Mononuclear cell (primary cell): ENCODE data around the gene SLC16A10. TPM values are rescaled to one million over a fixed set of nuclear protein-coding genes. Genes with fewer than 3 reads are reported as not detected.
"Not testable (repeated sequence)": the region's sequence is repeated elsewhere in the genome, so short reads cannot be mapped to it uniquely, and the experiment has no call there.

ENCODE experiments used
- H3K27me3 ChIP-seq: 2 replicates; pipeline ENCODE4 v1.6.0; 2011; ENCODE audit warnings: low read length, control low read depth; ENCODE audit not compliant: insufficient read depth
- H3K4me1 ChIP-seq: 2 replicates; pipeline ENCODE4 v1.5.1; 2011; ENCODE audit warnings: mild to moderate bottlenecking, low read length, control low read depth; ENCODE audit not compliant: insufficient read depth
- H3K4me3 ChIP-seq: 2 replicates; pipeline ENCODE4 v1.5.1; 2011; ENCODE audit warnings: mild to moderate bottlenecking, low read length, moderate library complexity
- H3K9me3 ChIP-seq: 2 replicates; pipeline ENCODE4 v1.5.1; 2011; ENCODE audit warnings: low read depth, mild to moderate bottlenecking, control low read depth, low read length
- total RNA-seq: library from RNA; depleted of rRNA; stranded (reverse); fragments of >200 nt; gene quantifications from one replicate; pipeline ENCODE4 v1.2.3, GENCODE V29; 2012

Gene SLC16A10
- total RNA-seq, 1 donor = 11.2 TPM

DNA sequence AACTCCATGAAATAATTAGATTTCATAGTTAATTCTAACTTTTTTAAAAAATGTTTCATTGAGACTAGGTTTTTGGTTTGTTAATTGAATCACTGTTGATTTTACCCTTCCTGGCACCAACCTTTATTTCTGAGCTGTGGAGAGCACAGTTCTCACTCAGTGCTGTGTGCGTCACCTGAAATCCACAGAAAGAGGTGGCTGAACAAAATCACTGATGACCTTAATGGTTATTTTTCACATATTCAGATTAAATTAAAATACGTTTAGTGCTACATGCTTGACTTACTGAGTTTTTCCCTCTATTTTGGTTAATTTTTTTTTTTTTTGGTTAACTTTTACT is 89.4 kb downstream of the SLC16A10 start:
- no peaks in the 10 kb centered on the region for H3K4me1 ChIP-seq

DNA sequence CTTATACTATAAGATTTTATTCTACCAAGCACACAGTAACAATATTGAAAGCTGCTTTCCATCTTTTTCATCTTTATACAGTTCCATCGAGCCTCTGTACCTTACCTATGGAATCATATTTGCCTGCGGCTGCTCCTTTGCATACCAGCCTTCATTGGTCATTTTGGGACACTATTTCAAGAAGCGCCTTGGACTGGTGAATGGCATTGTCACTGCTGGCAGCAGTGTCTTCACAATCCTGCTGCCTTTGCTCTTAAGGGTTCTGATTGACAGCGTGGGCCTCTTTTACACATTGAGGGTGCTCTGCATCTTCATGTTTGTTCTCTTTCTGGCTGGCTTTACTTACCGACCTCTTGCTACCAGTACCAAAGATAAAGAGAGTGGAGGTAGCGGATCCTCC is 89.8 kb downstream of the SLC16A10 start:
- Histone ChIP-seq H3K4me3 (no peak overlapping the region), H3K9me3 (no peaks in the 10 kb centered on the region), H3K4me1 (no peaks in the 10 kb centered on the region), H3K27me3 (no peaks in the 10 kb centered on the region)

More for the DNA sequence above, 89.4 kb downstream of the SLC16A10 start:
- Histone ChIP-seq H3K4me3 (no peak overlapping the region), H3K9me3 (no peaks in the 10 kb centered on the region), H3K27me3 (no peaks in the 10 kb centered on the region)

DNA sequence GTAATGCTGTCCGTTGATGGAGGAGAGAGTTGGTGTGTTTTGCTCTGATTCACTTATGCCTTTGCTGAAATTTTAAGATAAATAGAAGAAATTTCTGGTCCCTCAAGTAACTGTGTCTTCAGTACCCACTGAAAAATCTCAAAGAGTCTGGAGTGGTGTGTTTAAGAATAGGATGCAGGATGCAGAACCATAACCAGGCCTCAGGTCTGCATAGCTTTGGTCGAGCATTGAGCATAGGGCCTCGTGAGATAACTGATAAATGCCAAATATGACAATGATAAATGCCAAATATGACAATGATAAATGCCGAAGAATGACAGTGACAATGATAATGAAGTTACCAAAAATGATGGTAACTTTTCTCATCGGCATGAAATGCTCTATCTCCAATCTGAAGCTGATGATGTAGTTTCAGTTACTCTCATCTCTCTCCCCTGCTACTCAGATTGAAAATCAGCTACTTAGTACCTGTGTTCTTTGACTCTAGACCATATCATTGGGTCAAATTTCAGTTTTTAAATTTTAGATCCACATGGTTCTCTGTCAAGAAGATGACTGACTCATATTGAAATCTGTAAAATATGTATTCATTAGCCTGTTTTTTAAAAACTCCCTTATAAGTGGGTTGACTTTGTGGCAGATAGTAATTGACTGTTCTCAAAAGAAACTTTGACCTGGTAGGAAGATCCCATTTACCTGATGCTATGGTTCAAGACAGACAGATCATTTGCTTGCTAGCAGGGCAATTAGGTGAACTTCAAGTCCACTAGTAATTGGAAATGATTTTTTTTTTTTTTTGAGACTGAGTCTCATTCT is 96.6 kb downstream of the SLC16A10 start:
- Histone ChIP-seq H3K9me3 (no peaks in the 10 kb centered on the region), H3K27me3 (no peaks in the 10 kb centered on the region), H3K4me3 (no peak overlapping the region), H3K4me1 (no peaks in the 10 kb centered on the region)

DNA sequence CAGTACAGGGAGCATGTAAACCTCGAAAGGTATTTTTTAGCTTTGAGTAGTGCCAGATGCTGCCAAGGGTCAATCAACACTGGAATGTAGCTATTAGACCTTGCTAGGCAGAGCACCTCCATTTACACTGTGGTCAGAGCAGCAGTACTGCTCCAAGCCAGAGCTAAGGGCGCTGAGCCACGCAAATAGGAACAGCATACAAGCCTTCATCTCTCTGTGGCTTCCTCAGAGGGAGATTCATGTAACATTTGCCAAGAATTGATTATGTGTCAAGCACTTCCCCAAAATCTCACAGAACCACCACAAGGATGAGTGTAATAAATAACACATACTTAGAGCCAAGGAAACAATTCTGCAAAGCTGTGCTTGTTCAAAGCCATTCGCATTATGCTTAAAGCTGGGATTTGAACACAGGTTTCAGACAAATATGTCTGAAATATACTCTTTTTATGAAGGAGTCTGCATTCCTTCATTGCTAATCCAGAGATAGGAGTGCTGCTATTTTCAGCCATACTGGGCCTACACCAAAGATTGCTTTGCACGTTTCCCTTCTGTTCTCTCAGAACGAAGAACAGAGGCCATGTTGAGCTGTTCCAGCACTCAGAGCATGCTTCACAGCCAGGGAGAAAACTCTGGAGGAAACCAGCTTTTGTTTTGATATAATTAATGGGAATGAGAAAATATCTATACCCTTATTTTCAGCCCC is 97.7 kb downstream of the SLC16A10 start:
- no peak overlapping the region for H3K4me3 ChIP-seq
- no peaks in the 10 kb centered on the region for H3K4me1 ChIP-seq
- H3K9me3 ChIP-seq = no peaks in the 10 kb centered on the region
- H3K27me3 ChIP-seq = no peaks in the 10 kb centered on the region

DNA sequence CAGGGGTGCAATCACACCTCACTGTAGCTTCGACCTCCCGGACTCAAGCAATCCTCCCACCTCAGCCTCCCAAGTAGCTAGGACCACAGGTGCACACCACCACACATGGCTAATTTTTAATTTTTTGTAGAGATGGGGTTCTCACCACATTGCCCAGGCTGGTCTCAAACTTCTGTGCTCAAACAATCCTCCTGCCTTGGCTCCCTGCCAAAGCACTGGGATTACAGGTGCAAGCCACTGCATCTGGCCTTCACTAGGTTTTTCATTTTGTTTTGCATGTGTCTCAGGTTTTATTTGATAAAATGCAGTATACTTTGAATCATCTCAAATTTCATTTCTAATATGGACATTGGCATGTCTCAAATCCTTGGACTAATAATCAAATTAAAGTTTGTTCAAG is 98.7 kb downstream of the SLC16A10 start:
- Histone ChIP-seq H3K4me3 (no peak overlapping the region), H3K4me1 (no peaks in the 10 kb centered on the region), H3K9me3 (no peaks in the 10 kb centered on the region), H3K27me3 (no peaks in the 10 kb centered on the region)

DNA sequence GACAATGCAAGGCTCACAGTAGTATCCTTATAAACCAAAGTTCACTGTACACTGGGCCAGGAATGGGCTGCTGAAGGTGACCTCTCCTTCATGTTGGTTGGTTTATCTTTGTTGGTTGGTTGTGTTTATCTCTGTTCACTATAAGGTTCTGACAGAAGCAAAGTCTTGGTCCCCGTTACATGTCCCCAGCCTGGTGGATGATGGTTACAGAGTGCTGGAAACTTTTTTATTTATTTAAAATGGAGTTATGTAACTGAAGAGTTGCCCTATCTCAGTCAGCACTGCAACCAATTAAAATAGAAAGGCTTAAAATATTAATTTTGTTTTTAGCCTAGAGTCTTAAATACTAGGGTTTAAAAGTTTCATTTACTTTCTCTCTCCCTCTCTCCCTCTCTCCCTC is 100.6 kb downstream of the SLC16A10 start:
- no peaks in the 10 kb centered on the region for H3K9me3 ChIP-seq
- no peaks in the 10 kb centered on the region for H3K4me1 ChIP-seq
- no peak overlapping the region for H3K4me3 ChIP-seq
- H3K27me3 ChIP-seq = no peaks in the 10 kb centered on the region

DNA sequence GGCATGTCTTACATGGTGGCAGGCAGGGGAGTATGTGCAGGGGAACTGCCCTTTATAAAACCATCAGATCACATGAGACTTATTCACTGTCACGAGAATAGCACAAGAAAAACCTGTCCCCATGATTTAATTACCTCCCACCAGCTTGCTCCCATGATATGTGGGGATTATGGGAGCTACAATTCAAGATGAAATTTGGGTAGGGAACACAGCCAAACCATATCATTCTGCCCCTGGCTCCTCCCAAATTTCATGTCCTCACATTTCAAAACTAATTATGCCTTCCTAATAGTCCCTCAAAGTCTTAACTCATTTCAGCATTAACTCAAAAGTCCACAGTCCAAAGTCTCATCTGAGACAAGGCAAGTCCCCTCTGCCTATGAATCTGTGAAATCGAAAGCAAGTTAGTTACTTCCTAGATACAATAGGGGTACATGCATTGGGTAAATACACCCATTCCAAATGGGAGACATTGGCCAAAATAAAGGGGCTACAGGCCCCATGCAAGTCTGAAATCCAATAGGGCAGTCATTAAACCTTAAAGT is 102.4 kb downstream of the SLC16A10 start:
- H3K9me3 ChIP-seq, H3K4me3 ChIP-seq, H3K27me3 ChIP-seq: not testable (repeated sequence)

DNA sequence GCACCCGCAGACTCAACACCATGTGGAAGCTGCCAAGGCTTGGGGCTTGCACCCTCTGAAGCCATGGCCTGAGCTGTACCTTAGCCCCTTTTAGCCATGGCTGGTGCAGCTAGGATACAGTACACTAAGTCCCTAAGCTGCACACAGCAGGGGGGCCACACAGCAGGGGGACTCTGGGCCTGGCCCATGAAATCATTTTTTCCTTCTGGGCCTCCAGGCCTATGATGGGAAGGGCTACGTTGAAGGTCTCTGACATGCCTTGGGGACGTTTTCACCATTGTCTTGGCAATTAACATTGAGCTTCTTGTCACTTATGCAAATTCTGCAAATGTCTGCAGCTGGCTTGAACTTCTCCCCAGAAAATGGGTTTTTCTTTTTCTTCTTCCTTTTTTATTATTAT is 103.3 kb downstream of the SLC16A10 start:
- Histone ChIP-seq H3K4me1 (no peaks in the 10 kb centered on the region), H3K9me3 (no peaks in the 10 kb centered on the region), H3K4me3 (no peak overlapping the region), H3K27me3 (no peaks in the 10 kb centered on the region)

More for the DNA sequence above, 102.4 kb downstream of the SLC16A10 start:
- H3K4me1 ChIP-seq = not testable (repeated sequence)

DNA sequence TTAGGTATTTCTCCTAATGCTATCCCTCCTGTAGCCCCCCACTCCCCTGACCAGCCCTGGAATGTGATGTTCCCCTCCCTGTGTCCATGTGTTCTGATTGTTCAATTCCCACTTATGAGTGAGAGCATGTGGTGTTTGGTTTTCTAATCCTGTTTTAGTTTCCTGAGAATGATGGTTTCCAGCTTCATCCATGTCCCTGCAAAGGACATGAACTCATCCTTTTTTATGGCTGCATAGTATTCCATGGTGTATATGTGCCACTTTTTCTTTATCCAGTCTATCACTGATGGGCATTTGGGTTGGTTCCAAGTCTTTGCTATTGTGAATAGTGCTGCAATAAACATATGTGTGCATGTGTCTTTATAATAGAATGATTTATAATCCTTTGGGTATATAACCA is 103.8 kb downstream of the SLC16A10 start:
- H3K27me3 ChIP-seq, H3K4me1 ChIP-seq, H3K9me3 ChIP-seq, H3K4me3 ChIP-seq: not testable (repeated sequence)

DNA sequence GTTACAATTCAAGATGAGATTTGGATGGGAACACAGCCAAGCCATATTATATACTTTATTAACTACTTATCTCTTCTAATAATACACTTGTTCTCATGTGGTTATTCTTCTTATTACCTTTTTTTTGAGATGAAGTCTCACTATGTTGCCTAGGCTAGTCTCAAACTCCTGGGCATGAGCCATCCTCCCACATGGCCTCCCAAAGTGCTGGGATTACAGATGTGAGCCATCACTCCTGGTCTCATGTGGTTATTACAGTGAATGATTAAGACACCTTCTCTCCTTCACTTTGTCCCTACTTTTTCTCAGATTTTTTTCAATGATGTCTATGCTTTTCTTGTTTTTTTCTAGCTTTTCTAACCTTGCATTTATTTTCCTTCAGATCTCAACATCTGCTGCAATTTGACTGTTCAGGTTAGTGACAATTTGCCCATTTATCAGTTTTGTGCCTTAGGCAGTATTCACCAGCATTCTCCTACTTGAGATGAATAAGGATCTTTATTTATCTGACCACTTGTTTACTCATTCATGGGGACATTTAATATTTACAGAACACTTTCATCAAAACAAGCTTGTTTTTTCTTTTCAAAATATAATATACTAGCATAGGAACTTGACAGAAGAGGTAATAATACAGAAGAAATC is 105.7 kb downstream of the SLC16A10 start:
- Histone ChIP-seq H3K4me3 (no peak overlapping the region), H3K27me3 (no peaks in the 10 kb centered on the region), H3K9me3 (no peaks in the 10 kb centered on the region), H3K4me1 (no peaks in the 10 kb centered on the region)

DNA sequence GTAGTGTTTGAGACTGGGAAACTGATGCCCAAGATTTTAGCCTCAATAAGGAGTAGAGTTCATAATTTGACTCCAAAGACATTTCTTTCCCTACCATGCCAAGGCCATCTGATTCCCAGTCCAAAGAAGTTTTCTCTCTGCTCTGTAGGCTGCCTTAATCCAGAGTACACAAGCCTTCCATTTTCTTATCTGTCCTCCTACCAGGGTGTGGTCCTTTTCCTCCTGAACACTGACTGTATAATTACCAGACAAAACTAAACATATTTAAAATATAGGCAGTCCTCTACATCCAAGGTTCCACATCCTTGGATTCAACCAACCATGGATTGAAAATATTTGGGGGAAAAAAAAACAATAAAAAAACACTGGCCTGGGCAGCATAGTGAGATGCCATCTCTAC is 108.4 kb downstream of the SLC16A10 start:
- no peaks in the 10 kb centered on the region for H3K27me3 ChIP-seq
- no peaks in the 10 kb centered on the region for H3K9me3 ChIP-seq
- no peaks in the 10 kb centered on the region for H3K4me1 ChIP-seq
- H3K4me3 ChIP-seq = no peak overlapping the region

DNA sequence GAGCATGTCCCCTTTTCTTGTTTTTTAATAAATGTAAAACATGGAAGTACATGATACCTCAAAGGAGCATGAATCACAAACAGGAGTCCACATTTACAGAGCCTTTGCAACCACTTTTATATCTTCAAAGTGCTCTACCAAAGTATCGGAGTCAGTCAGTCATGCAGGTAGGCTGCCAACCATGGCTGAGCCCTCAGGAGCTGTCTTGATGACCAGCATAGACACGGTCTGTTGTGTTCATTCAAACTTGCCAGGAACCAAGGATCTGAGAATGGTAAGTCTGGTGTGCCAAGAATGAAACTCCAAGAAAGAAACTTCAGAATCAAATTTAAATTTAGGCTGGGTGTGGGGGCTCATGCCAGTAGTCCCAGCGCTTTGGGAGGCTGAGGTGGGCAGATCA is 111.5 kb downstream of the SLC16A10 start:
- no peak overlapping the region for H3K4me3 ChIP-seq
- H3K27me3 ChIP-seq = no peaks in the 10 kb centered on the region
- H3K9me3 ChIP-seq = no peaks in the 10 kb centered on the region
- no peaks in the 10 kb centered on the region for H3K4me1 ChIP-seq

DNA sequence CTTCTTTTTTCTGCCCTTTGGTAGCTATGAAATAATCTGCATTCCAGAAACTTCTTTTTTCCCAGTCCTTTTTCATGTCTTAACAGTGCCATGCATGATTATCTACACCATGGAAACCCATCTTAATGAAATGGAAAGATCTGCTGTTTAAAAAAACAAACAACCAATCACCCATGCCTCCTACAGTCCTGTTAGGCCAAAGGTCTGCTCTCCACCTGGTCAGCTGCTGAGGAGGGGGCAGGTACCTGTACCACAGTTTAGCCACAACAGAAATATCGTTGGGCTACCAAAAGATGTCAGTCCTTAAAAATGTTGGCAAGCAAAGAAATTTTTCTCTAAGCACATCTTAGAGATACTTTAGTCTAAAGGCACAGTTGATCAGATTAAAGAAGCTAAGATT is 112.6 kb downstream of the SLC16A10 start:
- Histone ChIP-seq H3K4me1 (no peaks in the 10 kb centered on the region), H3K4me3 (no peak overlapping the region), H3K27me3 (no peaks in the 10 kb centered on the region)

DNA sequence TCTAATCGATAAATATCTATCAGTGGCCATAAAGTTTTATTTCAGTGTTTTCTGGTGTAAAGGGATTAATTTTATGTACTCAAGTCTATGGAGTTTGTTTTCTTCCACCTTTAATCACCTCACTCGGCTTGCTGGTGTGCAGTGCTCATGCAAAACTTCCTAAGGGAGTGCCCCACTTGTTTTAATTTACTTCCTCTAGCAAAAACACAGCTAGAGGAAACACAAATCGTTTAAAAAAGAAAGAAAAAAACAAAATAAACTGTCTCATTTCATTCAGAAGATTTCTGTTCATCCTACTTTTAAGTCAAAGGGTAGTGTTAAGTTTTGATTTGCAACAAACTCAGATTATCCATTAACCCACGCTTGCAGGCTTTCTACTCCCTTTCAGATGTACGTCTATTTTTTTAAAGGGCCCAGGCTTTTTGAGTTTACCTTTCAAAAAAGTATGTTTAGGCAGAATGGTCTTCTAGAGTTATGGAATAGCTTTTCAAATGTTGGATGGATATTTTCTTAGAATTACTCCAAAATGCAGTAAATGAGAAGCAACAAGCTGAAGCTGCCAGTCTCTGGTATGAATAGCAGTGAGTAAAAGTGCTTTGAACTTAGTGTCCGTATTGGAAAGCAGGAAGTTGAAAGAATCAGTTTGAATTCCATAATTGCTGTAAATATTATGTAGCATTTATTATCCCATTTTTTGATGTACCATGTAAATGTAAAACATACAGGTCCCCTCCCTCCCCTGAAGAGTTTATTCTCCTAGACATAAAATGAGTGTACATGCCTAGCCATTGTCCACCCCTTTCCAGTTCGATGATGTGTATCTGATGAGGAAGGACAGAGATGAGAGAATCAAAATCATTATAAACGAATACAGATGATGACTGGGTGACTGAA is 113.3 kb downstream of the SLC16A10 start:
- no peaks in the 10 kb centered on the region for H3K9me3 ChIP-seq
- no peaks in the 10 kb centered on the region for H3K4me1 ChIP-seq
- H3K27me3 ChIP-seq = no peaks in the 10 kb centered on the region
- no peak overlapping the region for H3K4me3 ChIP-seq

More for the DNA sequence above, 112.6 kb downstream of the SLC16A10 start:
- no peaks in the 10 kb centered on the region for H3K9me3 ChIP-seq

DNA sequence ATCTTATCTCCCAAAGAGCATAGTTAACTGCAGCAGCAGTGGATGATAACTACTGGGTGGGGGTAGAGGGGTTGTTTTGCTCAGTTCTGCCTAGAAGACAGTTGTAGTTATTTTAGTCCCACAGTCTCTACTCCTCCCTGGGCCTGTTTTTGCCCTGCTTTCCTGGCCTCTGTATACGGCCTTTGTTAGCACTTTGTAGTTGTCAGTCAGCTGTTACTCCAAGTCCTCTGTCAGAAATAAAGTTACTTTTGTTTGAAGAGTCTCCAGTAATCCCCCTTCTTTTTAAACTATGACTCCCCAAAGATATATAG is 113.9 kb downstream of the SLC16A10 start:
- Histone ChIP-seq H3K9me3 (no peaks in the 10 kb centered on the region), H3K27me3 (no peaks in the 10 kb centered on the region), H3K4me3 (no peak overlapping the region), H3K4me1 (no peaks in the 10 kb centered on the region)
